Neural crest cell (in vitro differentiated cells): ENCODE results near the gene RHOJ. TPM values are rescaled to one million over a fixed set of nuclear protein-coding genes. Genes with fewer than 3 reads are reported as not detected.
"Not testable (repeated sequence)": the region's sequence is repeated elsewhere in the genome, so short reads cannot be mapped to it uniquely, and the experiment has no call there.

Experiments used
- DNase-seq: peaks from one replicate; pipeline ENCODE4 v3.0.0; 2021; ENCODE audit warnings: low read depth, mixed read lengths, low spot score
- H3K27ac Mint-ChIP-seq: one replicate; pipeline ENCODE4 v1.8.0; 2021; ENCODE audit warnings: mild to moderate bottlenecking, mixed read lengths; ENCODE audit not compliant: unreplicated experiment
- H3K27me3 Mint-ChIP-seq: 2 replicates; pipeline ENCODE4 v1.8.0; 2021; ENCODE audit warnings: low read depth, mild to moderate bottlenecking, mixed read lengths
- H3K36me3 Mint-ChIP-seq: 2 replicates; pipeline ENCODE4 v1.8.0; 2021; ENCODE audit warnings: low read depth, mild to moderate bottlenecking, mixed read lengths
- H3K4me1 Mint-ChIP-seq: 2 replicates; pipeline ENCODE4 v1.8.0; 2021; ENCODE audit warnings: mixed read lengths
- H3K4me3 Mint-ChIP-seq: one replicate; pipeline ENCODE4 v1.8.0; 2021; ENCODE audit warnings: mild to moderate bottlenecking, mixed read lengths
- H3K9me3 Mint-ChIP-seq: 2 replicates; pipeline ENCODE4 v1.8.0; 2021; ENCODE audit warnings: mixed read lengths
- CTCF ChIP-seq: fragments of 200-600 bp; sonication (generic); conservative IDR thresholded peaks from 2 replicates; pipeline ENCODE4 v1.5.0; 2021; ENCODE audit warnings: antibody characterized with exemption, mild to moderate bottlenecking
- total RNA-seq: library from RNA; stranded (reverse); gene quantifications from 2 replicates; pipeline ENCODE4 v1.2.1, GENCODE V29; 2021

Gene RHOJ
- total RNA-seq, 1 donor from 2014 or later, result 34.6 TPM

DNA sequence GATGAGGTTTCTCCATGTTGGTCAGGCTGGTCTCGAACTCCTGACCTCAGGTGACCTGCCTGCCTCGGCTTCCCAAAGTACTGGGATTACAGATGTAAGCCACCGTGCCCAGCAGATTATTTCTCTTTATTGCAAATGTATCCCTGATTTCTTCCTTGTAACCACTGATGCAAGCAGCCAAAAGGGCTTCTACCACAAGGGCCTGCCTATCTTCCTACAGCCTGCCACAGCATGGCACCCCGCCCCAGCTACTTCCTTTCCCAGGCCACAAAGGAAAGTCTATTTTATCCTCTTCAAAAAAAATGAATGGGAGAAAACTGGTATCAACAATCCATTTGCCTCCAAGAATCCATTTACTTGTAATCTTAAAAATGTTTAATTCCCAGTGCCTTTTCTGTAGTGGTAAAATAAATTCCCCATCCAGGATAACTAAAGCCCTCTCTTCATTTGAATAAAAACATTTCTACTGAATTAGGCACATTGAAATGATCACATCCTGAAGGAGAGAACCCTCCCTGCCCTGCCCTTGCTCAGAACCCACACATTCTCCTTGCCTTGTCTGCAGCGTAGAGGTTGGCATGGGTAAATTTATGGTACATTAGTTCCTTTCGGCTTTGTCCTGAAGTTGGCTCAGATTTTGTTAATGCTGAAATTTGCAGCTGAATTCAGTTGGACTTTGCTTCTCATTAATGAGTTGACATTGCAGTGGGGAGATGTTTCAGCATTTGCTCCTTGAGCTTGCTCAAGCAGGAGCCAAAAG is 95.3 kb downstream of the RHOJ start:
- H3K27me3 Mint-ChIP-seq, result no peaks in the 10 kb centered on the region
- H3K4me1 Mint-ChIP-seq, result no peaks in the 10 kb centered on the region
- DNase-seq, result no peak
- peaks cover 11% of the 10 kb centered on the region for H3K36me3 Mint-ChIP-seq
- no peak overlapping the region for H3K27ac Mint-ChIP-seq
- peaks cover 13% of the 10 kb centered on the region for H3K9me3 Mint-ChIP-seq
- no peak overlapping the region for H3K4me3 Mint-ChIP-seq
- TF ChIP-seq CTCF, result no peak

GRCh38 chr14:63300854-63301253 is 96.6 kb downstream of the RHOJ start:
- no peak overlapping the region for H3K27ac Mint-ChIP-seq
- peaks cover 5% of the 10 kb centered on the region for H3K36me3 Mint-ChIP-seq
- no peak for TF ChIP-seq CTCF
- H3K9me3 Mint-ChIP-seq, result peaks cover 8% of the 10 kb centered on the region
- no peaks in the 10 kb centered on the region for H3K27me3 Mint-ChIP-seq
- no peak overlapping the region for H3K4me3 Mint-ChIP-seq
- no peak for DNase-seq
- no peaks in the 10 kb centered on the region for H3K4me1 Mint-ChIP-seq

DNA sequence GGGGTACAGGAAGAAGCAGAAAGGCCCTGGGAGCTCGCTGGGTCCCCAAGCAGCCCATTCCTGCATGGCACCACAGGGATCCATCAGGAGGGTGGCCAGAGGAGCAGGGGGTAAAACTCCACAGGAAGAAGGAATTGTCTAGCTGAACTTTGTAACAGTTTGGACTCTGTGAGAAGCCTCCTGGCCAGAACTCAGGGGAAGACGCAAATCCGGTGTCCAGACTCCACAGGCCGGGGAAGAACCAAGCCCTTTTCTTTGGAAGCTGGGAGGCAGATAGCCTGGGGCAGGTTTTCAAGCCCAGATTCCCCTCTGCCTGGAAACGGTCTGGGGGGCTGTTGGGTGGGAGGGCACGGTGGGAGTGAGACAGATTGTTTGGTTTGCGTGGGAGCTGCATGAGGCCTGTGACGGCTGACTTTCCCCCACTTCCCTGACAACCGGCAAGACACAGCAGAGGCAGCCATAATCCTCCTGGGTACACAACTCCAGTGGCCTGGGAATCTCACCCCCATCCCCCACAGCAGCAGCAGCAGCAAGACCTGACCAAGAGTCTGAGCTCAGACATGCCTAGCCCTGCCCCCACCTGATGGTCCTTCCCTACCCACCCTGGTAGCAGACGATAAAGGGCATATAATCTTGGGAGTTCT is 97.8 kb downstream of the RHOJ start:
- Mint-ChIP-seq H3K36me3 (peaks cover 5% of the 10 kb centered on the region), H3K27me3 (no peaks in the 10 kb centered on the region), H3K27ac (no peak overlapping the region), H3K9me3 (peaks cover 6% of the 10 kb centered on the region), H3K4me1 (no peaks in the 10 kb centered on the region), H3K4me3 (no peak overlapping the region)
- TF ChIP-seq CTCF, result no peak
- no peak for DNase-seq

- H3K4me3 Mint-ChIP-seq, H3K36me3 Mint-ChIP-seq, H3K27ac Mint-ChIP-seq: not testable (repeated sequence)
Measured at GRCh38 chr14:63304429-63304828, 100.2 kb downstream of the RHOJ start.

GRCh38 chr14:63308723-63309317 is 104.6 kb downstream of the RHOJ start:
- H3K4me3 Mint-ChIP-seq, result no peak overlapping the region
- H3K27ac Mint-ChIP-seq, result no peak overlapping the region
- no peak for DNase-seq
- peak; percentile 70 for TF ChIP-seq CTCF
- peaks cover 5% of the 10 kb centered on the region for H3K9me3 Mint-ChIP-seq
- no peaks in the 10 kb centered on the region for H3K4me1 Mint-ChIP-seq
- no peaks in the 10 kb centered on the region for H3K36me3 Mint-ChIP-seq
- peaks cover 3% of the 10 kb centered on the region for H3K27me3 Mint-ChIP-seq

More at GRCh38 chr14:63304429-63304828, 100.2 kb downstream of the RHOJ start:
- not testable (repeated sequence) for H3K4me1 Mint-ChIP-seq, H3K27me3 Mint-ChIP-seq, H3K9me3 Mint-ChIP-seq, DNase-seq

GRCh38 chr14:63318835-63319234 is 114.6 kb downstream of the RHOJ start, which contains the start of gene GPHB5:
GPHB5 (minus strand) TSS chr14:63318935; CDS start chr14:63317849, 1,086 bp downstream.
- Mint-ChIP-seq H3K9me3 (no peaks in the 10 kb centered on the region), H3K36me3 (no peaks in the 10 kb centered on the region), H3K27me3 (no peaks in the 10 kb centered on the region), H3K4me3 (no peak within 1 kb of the TSS), H3K27ac (no peak within 1 kb of the TSS), H3K4me1 (peaks cover 11% of the 10 kb centered on the region)
- no peak for DNase-seq
- no peak for TF ChIP-seq CTCF
